Mesothelial cell of epicardium (in vitro differentiated cells): ENCODE data around the gene PPP4R3A. TPM values are rescaled to one million over a fixed set of nuclear protein-coding genes. Genes with fewer than 3 reads are reported as not detected.

Experiments used
- DNase-seq, 2 experiments: peaks; one replicate each; pipeline ENCODE4 v3.0.0; 2021; ENCODE audit warnings: low spot score in 2 of 2; ENCODE audit not compliant: unreplicated experiment in 2 of 2
- H3K27ac Mint-ChIP-seq: 2 replicates; pipeline ENCODE4 v1.8.0; 2021; ENCODE audit warnings: mixed read lengths
- H3K27me3 Mint-ChIP-seq: 2 replicates; pipeline ENCODE4 v1.8.0; 2021; ENCODE audit warnings: low read depth, mixed read lengths
- H3K36me3 Mint-ChIP-seq: 2 replicates; pipeline ENCODE4 v1.8.0; 2021; ENCODE audit warnings: mixed read lengths
- H3K4me1 Mint-ChIP-seq: 2 replicates; pipeline ENCODE4 v1.8.0; 2021; ENCODE audit warnings: mixed read lengths
- H3K4me3 Mint-ChIP-seq: 2 replicates; pipeline ENCODE4 v1.8.0; 2021; ENCODE audit warnings: mild to moderate bottlenecking, moderate library complexity, mixed read lengths
- H3K9me3 Mint-ChIP-seq: 2 replicates; pipeline ENCODE4 v1.8.0; 2021; ENCODE audit warnings: mixed read lengths
- total RNA-seq: library from RNA; stranded (reverse); gene quantifications from 3 replicates; pipeline ENCODE4 v1.2.1, GENCODE V29; 2021
- TF ChIP-seq, protein P1 (sequence below): fragments of 200-600 bp; sonication (generic); IDR thresholded peaks from one replicate; pipeline ENCODE4 v1.5.0; 2021; ENCODE audit warnings: antibody characterized with exemption; ENCODE audit not compliant: unreplicated experiment

Gene PPP4R3A
- total RNA-seq, 1 donor from 2014 or later: 99.2 TPM

DNA sequence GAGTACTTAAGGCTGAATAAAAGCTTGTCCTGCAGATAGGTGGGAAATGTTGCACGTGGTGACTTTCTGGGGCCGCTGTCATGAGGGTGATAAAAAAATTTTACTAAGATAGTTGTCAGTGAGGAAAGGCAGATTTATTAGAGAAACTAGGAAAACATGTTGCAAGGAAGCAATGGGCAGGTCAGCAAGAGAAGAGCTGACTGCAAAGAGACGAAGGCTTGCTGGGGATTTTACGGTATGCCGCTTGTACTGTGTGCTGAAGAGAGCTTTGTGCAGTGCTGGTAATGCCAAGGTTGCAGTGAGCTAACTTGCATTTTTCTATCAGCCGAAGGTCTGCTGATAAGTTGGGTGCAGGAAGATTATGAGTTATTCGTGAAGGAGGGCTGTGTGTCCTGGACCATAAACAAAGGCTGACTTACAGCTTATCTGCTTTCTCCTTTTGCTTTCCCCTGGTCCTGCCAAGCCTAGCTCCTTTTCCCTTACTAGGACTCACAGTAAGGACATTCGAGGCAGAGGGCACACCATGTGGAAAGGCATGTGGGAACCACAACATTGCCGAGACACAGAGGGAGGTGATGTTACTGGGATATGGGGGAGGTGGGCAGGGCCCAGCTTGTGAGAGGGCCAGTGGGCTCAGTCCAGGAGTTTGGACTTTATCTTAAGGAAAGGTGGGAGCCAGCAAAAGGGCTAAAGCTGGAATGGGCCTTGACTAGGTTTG, 85.1 kb downstream of the PPP4R3A start:
- H3K4me1 Mint-ChIP-seq: peaks cover 4% of the 10 kb centered on the region
- no peak overlapping the region for H3K4me3 Mint-ChIP-seq
- TF ChIP-seq, protein P1, sequence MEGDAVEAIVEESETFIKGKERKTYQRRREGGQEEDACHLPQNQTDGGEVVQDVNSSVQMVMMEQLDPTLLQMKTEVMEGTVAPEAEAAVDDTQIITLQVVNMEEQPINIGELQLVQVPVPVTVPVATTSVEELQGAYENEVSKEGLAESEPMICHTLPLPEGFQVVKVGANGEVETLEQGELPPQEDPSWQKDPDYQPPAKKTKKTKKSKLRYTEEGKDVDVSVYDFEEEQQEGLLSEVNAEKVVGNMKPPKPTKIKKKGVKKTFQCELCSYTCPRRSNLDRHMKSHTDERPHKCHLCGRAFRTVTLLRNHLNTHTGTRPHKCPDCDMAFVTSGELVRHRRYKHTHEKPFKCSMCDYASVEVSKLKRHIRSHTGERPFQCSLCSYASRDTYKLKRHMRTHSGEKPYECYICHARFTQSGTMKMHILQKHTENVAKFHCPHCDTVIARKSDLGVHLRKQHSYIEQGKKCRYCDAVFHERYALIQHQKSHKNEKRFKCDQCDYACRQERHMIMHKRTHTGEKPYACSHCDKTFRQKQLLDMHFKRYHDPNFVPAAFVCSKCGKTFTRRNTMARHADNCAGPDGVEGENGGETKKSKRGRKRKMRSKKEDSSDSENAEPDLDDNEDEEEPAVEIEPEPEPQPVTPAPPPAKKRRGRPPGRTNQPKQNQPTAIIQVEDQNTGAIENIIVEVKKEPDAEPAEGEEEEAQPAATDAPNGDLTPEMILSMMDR: no peak
- DNase-seq: no peak
- H3K27me3 Mint-ChIP-seq: no peaks in the 10 kb centered on the region
- no peak overlapping the region for H3K27ac Mint-ChIP-seq
- H3K36me3 Mint-ChIP-seq: no peaks in the 10 kb centered on the region
- peaks cover 8% of the 10 kb centered on the region for H3K9me3 Mint-ChIP-seq

DNA sequence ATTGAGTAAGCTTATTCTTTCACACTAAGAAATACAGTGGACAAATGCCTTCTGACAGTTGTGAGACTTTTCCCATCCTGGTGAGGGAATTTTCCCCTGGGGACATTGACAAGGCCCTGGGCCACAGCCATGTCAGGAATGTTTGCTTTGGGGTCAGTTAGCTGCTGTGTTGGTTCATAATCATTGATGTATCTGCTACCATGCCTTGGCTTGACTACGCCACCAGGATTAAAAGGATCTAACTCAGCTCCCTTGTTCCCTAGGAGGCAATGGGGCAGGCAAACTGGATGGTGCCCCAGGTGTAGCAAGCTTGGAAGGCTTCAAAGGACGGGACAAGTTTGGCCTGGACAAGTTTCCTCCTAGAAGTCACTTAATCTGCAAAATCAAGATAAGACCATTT, 89.4 kb downstream of the PPP4R3A start:
- DNase-seq: no peak
- no peak overlapping the region for H3K27ac Mint-ChIP-seq
- no peak overlapping the region for H3K4me3 Mint-ChIP-seq
- H3K27me3 Mint-ChIP-seq: peaks cover 19% of the 10 kb centered on the region
- H3K36me3 Mint-ChIP-seq: no peaks in the 10 kb centered on the region
- TF ChIP-seq, protein P1: no peak
- peaks cover 25% of the 10 kb centered on the region for H3K4me1 Mint-ChIP-seq
- H3K9me3 Mint-ChIP-seq: peaks cover 8% of the 10 kb centered on the region

DNA sequence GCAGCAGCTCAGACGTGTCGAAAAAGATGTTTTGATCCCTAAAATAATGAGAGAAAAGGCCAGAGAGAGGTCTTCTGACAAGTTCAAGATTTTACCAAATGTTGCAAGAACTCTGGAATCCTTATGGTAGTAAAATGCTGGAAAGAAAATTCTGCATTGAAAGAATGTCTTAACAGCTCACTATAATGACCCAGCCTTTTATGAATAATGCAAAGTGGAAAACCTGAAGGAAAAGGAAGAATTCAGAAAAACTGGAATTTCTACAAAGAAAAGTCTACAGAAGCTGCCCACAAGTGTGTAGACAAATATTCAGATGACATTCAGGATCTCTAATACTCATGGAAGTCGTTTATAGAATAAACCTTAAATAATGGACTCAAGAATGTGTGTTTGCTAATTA, 90.7 kb downstream of the PPP4R3A start:
- Mint-ChIP-seq H3K4me3 (no peak overlapping the region), H3K4me1 (peaks cover 33% of the 10 kb centered on the region), H3K9me3 (peaks cover 2% of the 10 kb centered on the region), H3K36me3 (no peaks in the 10 kb centered on the region), H3K27ac (no peak overlapping the region), H3K27me3 (peaks cover 28% of the 10 kb centered on the region)
- DNase-seq: no peak
- TF ChIP-seq, protein P1: no peak

DNA sequence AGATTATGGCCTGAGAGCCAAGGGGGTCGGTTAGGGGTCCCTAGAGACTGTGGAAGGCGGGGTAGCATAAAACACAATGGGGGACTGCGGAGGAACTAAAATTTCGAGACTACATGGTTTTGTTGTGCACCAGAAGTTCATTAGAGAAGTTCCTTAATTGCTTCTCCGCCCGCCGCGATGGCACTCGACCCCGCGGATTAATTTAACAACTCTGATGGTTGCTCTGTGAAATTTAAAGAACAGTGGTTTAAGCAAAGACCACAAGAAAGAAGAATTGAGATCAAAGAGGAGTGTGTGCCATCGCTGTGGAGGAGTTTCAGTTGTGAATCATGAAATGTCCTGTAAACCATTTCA, 91.1 kb downstream of the PPP4R3A start:
- Mint-ChIP-seq H3K4me1 (peaks cover 33% of the 10 kb centered on the region), H3K4me3 (peak overlapping the region; percentile 47), H3K27ac (no peak overlapping the region), H3K27me3 (peaks cover 28% of the 10 kb centered on the region), H3K9me3 (no peaks in the 10 kb centered on the region), H3K36me3 (no peaks in the 10 kb centered on the region)
- no peak for DNase-seq
- TF ChIP-seq, protein P1: peak; percentile 49

DNA sequence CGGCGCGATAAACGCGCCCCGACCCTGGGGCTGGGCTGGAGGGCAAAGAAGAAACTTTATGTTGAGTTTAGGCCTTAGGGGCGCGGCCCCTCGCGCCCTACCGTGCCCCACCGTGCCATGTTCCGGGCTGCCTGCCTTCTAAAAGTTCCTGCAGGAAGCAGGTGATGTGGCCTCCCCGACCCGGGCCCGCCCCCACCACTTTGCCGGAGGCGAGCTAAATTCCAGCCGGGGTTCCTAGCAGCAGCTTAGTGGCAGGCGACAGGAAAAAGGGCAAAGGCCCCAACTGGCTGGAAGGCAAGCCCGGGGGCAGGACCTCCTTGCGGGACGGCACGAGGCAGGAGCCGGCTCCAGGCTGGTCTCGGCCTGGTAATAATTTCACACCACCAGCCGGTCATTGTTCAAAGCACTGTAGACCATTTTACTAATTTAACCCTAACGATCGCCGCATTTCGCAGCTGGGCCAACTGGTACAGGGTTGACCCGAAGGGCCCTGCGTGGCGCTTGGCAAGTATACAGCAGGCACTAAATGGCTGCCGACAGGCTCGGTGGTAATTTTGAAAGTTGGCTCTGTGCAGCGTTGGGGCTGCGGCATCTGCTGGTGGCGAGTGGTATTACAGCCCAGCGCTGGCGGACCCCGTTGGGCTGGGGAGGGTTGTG, 91.6 kb downstream of the PPP4R3A start:
- H3K4me3 Mint-ChIP-seq: peak overlapping the region; percentile 47
- H3K36me3 Mint-ChIP-seq: no peaks in the 10 kb centered on the region
- TF ChIP-seq, protein P1: peak; percentile 97
- H3K27me3 Mint-ChIP-seq: peaks cover 28% of the 10 kb centered on the region
- no peaks in the 10 kb centered on the region for H3K9me3 Mint-ChIP-seq
- peak; percentile 42 to 85 for DNase-seq
- peaks cover 36% of the 10 kb centered on the region for H3K4me1 Mint-ChIP-seq
- H3K27ac Mint-ChIP-seq: no peak overlapping the region
